ENCODE data around the gene STIMATE.
A peak's percentile ranks its signal among the peaks of the same experiment; 100 is the strongest.

DNA sequence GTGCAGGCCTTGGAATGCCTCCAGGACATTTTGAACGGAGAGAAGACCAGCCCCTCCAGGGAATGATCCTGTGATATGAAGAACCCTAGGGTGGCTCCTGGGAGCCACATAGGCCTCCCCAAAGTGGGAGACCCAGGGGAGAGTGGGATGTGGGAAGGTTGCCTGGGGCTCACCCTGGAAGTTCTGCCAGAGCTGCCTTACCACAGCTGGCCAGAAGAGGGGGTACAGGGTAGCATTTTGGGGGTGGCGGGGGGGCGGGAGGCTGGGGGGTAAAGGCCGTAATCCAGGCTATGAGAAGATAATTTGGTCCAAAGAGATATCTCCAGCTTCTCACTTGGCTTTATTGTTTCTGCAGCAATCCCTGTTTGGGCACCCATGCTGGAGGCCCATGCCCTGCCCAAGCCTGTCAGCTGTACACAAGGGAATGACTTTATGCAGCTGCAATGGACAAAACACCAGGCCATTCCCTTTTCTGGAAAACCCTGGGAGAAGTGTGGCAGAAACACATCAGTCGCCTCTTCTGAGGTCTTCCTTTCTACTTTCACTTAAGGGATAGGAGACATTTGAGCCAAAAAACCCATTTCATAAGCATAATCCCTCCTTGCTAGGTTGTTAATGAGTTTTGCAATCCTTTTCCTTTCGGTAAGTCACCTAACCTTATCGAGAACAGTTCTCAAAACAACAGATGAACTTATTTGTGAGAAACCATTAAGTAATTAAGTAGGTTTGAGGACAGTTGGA, 51.5 kb downstream of the STIMATE start:
- TF ChIP-seq, protein P1, sequence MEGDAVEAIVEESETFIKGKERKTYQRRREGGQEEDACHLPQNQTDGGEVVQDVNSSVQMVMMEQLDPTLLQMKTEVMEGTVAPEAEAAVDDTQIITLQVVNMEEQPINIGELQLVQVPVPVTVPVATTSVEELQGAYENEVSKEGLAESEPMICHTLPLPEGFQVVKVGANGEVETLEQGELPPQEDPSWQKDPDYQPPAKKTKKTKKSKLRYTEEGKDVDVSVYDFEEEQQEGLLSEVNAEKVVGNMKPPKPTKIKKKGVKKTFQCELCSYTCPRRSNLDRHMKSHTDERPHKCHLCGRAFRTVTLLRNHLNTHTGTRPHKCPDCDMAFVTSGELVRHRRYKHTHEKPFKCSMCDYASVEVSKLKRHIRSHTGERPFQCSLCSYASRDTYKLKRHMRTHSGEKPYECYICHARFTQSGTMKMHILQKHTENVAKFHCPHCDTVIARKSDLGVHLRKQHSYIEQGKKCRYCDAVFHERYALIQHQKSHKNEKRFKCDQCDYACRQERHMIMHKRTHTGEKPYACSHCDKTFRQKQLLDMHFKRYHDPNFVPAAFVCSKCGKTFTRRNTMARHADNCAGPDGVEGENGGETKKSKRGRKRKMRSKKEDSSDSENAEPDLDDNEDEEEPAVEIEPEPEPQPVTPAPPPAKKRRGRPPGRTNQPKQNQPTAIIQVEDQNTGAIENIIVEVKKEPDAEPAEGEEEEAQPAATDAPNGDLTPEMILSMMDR (conservative IDR thresholded peaks at IDR 0.05; ENCODE audit: low read depth, low read length): peak; percentile 23; the same call in 1 of the 2 replicates
- TF ChIP-seq, protein P2, sequence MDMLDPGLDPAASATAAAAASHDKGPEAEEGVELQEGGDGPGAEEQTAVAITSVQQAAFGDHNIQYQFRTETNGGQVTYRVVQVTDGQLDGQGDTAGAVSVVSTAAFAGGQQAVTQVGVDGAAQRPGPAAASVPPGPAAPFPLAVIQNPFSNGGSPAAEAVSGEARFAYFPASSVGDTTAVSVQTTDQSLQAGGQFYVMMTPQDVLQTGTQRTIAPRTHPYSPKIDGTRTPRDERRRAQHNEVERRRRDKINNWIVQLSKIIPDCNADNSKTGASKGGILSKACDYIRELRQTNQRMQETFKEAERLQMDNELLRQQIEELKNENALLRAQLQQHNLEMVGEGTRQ (IDR thresholded peaks at IDR 0.05; ENCODE audit: low read depth, low read length): no peak
- TF ChIP-seq POLR2A (IDR thresholded peaks at IDR 0.05; ENCODE audit: low read depth, low read length) (no peak), RAD21 (IDR thresholded peaks at IDR 0.05; ENCODE audit: low read length) (no peak), CEBPB (IDR thresholded peaks at IDR 0.05; ENCODE audit: low read depth, low read length) (no peak), BHLHE40 (IDR thresholded peaks at IDR 0.05; ENCODE audit: low read depth, low read length) (no peak), CHD1 (IDR thresholded peaks at IDR 0.05; ENCODE audit: low read depth, low read length) (no peak)

Measured in IMR-90 (cell line).